GM19372 (cell line): ENCODE results near the gene TLE1.

Experiments used
- ATAC-seq: cut with Tn5 transposase; IDR thresholded peaks from one replicate; pipeline ENCODE4 v1.9.1; 2021; ENCODE audit warnings: mild to moderate bottlenecking, low read depth, moderate library complexity; ENCODE audit not compliant: unreplicated experiment

TLE1 gene

DNA sequence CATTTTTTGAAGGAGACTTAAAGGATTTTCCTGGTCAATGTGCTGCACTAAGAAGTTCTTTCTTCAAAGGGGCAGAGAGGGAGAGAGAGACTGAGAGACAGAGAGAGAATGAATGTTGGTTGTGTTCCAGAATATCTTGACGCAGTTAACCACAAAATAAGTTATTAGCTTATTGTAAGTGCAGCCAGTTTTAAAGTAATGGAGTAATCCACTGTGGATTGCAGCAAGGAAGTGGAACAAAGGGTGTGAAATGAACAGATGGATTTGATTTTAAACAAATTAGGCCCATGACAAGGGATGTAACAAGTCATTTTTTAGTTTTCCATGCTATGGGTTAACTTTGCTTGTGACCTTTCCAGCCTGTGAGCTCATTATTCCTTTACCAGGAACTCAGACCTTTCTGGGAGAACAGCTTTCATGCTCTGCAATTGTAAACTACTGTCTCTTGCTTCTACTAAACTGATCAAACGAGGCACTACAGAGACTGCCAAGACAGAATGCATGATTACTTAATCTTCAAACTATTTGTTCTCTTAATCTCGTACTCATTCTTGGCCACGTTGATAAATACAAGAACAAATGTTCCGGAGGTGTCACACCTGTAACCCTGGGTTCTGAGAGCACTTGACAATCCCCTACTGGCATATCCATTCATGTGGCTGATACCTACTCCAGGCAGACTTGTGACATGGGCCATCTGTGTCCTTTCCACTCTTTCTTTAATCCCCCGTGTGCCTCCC is 131.1 kb downstream of the TLE1 start:
- no peak for ATAC-seq

DNA sequence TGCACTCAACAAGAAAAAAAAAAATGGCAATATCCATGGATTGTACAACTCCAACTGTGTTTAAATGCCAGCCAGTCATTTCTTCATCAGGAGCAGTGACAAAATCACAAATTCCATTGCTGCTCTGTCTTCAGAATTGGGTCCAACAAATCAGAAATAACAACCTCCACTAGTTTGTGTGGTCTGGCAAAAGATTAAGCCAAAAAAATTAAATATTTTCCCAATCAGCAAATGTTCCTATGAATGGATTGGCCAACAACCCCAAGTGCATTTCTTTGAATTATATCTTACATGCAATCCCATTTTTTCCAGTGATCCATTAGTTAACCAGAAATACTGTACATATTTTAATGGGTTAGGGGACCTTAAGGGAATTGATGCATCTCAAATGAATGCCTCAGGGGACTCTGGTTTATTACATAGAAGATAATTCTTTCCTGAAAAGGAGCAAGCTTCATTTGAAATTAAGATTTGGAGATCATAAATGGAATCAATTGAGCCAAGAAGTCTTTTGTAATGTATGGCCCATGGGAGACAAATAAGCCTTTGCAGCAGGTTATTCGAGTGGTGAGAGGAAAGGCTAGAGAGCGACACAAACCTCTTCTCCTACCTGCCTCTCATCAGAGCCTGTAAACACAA is 131.8 kb downstream of the TLE1 start:
- no peak for ATAC-seq

DNA sequence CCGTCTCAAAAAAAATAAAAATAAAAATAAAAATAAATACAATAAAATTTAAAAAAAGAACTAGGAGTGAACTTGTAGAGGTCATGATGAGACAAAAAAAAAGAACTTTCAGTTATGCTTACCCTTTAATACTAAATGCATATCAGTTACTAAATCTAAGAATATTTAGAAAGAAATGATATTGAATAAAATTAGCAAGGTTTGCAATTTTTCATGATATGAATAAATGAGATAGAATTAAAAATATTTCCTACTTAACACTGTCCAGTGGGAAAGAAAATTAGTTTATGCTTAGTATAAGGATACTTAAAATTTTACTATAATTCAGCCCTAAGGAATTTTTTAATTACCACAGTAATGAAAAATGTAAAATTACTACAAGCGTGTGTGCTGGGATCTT is 132.4 kb downstream of the TLE1 start:
- ATAC-seq = no peak

DNA sequence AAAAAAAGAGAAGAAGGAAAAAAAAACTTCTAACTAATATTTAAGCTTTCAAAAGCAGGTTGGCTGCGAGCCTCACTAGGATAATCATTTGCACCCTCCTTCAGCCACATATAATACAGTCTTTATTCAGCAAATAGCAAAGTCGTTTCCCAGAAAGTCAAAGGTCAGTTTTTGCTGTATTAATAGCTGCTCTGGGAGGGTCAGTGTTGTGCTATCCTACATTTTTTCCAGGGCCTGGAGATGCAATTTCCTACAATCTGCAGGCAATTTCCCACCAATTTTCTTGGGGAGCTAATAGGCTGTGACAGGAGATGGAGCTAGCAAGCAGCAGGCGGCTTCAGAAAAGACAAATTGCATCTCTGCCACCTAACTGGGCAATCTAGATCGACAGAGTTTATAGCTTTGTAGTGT is 136.8 kb downstream of the TLE1 start:
- no peak for ATAC-seq

DNA sequence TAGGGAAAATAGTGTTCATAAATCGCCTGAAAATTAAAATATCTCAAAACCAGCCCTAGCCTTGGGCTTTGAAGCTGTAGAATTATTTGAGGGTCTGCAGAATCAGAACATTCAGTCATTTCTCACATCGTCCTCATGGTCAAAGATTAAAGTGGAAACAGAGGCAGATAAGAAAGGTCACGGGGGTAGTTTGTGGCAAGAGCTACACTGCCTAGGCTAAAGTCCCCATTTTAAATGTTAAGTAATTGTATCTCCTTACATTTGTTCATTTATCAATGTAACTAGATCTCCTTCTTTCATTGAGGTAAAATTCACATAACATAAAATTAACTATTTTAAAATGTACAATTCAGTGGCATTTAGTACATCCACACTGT is 139.2 kb downstream of the TLE1 start:
- no peak for ATAC-seq

DNA sequence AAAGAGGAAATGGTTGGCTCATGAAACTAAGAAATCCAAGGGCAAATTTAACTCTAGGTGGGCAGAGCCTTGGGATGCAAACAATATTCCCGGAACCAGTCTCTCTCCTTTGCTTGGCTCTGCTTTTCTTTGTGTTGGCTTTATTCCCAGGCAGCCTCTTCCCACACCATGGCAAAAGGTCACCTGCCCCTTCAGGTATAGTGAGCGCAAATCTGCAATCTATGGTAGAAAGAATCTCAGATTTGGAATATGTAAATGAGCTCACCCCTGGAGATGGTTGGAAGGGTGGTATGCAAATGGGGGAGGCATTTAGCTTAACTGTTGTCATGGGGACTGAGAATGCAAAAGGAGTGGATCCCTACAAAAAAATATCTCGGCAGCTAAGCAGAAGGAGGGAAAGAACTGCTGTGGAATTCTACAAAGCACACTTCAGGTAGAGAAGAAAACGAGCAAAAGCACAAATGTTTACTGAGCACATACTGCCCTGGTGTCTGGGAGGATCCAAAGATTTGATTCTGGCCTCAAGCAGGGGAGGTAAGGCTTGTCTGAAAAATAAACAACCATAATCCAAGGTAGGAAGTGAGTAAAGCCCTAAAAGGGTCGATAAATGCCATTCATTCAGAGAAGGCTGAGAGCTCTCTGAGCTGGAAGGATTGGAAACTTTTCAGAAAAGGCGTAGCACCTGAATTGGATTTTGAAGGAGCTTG is 139.7 kb downstream of the TLE1 start:
- ATAC-seq = no peak

DNA sequence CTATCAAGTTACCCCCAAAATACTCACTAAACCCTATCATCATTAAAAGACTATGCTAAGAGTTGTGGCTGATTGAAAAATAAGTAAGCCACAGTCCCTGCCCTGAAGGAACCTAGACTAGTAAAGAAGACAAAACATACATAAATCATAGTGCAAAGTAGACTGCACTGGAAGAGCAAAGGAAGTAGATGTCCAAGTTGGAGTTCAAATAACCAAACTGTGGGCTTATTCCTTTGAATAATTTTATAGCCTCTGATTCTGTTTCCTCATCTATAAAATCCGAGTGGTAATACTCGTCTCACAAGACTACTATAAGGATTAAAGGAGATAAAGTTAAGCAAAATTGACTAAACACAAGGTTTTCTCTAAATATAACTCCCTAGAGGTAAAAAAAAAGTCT is 140.4 kb downstream of the TLE1 start:
- no peak for ATAC-seq

DNA sequence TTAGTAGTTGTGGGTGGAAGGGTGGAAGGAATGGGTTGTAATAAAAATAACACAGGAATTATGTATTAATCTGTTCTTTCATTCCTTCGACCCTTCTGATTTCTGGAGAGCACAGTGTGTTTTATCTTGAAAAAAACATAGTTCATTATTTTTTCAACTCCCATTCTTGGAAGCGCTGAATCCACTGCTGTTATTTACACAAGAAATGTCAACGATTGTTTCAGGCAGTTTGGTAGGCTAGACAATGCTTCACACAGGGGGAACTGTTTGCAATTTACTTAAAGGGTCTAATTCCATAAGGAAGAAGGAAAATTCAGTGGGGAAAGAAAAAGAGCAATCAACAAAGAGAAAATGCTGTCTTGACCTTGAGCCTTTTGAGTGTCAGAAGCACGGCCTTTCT is 142.9 kb downstream of the TLE1 start:
- no peak for ATAC-seq

DNA sequence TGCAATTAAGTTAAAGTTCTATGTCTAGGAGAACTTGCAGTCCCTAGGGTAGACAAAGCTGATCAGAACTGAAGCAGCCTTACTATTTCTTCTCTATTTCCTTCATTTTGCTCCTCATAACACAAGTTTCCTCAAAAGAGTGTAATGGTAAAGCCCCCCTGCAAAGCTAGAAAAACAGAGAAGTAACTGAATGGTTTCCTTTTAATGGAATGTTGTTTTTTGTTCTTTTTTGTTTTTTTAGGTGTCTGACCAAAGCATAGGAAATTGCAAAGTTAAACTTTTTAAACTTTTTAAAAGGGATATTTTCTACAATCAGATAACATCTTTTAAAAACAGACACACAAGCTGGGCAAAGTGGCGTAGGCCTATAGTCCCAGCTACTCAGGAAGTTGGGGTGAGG is 145.7 kb downstream of the TLE1 start:
- no peak for ATAC-seq

DNA sequence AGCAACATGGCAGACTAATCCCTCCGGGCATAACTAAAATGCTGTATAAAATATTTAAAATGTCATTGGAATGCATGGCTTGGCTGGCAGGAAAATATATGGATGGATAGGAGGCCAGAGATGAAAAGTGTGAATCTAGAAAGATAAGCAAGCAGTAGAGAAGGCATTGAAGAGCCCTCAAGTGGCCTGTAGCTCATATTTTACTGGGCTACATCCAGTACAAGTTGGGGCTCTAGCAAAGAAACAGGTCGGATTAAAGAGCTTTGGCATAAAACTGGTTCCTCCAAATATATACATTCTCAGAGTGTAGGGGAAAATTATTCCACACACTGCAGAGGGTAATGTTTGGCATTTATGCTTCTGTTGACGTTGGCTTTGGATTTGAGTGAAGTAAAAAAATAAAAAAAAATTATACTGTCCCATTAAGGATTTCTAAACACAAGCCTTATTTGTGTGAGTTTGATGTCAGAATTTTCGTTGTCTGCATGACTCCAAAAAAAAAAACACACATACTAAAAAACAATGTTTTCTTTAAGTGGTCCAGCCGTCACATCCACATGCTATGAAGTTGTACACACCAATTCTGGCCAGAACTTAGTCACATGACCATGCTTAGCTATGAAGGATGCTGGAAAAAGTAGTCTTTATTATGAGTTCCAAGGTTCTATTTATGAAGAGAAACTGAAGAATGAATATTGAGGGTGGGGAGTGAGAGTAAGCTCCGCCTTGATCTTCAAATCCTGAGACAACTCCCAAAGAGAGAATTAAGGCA is 147.0 kb downstream of the TLE1 start:
- ATAC-seq = no peak

DNA sequence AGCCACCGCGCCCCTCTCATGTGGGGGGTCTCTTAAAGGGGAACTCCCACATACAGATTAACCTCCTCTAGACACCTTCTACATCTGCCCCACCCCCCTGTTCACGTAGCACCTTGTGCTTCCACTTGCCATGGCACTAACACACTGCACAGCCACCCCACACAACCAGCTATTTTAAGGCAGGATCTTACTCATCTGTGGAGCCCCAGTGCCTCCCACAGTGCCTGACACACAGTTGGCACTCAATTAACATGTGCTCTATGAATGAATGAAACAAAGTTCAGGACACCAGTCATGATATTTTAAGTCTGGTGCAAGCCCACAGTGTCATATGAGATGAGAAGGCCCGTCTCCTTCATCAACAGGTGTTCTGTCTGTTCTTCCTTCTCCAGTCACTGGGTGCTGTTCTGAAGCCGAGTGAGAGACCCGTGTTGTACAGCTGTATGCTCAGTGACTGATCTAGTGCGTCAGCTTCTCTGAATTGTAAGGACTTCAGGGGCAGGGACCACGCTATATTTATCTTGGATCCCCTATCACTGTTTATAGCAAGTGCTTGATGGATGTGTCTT is 149.1 kb downstream of the TLE1 start:
- ATAC-seq = no peak

DNA sequence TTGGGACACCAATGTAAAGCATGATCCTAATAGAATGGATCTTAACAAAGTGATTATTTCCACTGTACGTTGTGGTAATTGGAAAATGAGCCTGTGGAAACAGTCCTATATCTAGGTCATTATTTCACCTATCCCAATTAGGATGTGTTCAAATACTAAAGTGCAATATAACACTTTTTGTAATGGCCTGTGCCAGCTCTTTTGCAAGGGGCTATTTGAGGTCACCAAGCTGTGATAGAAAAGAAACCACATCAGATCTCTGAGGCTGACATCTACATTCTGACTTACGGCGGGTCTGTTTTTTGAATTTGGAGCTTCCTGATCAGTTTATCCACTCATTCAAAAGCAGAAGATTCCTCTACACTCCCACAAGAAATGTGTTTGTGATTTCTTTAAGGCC is 150.0 kb downstream of the TLE1 start:
- no peak for ATAC-seq

DNA sequence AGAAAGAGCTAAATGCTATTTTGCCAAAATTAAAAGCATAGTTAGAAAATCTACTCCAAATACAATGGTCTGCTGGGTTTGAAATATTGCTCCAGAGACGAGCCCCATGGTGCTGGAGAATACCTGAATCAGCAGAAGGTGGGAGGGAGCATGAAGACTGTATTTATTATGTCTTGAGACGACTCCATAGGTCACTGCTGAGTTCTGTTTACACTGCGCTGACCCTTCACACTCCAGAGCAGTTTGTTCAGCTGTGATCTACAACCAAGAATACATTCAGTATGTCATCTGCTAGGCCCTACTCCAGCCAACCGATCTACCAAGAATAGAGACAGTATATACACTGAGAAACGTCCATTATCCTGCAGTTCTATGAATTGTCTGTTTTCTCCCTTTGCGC is 150.5 kb downstream of the TLE1 start:
- ATAC-seq = no peak

DNA sequence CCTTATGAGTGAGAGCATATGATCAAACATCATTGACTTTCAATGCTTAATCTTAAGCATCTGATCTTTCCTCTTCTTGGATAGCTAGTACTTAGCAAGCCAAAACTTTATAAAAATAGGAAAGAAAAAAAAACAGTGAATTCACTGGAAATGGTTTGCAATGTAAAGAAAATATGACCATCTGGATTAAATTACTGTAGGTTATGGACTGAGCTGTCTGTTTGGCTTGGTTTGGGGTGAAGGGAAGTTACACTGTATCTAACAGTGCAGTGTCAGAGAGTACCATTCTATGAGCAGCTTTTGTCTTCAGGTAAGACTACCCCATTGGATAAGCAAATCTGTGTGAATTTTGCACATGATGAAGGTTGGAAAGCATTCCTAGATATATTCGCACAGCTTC is 151.4 kb downstream of the TLE1 start:
- no peak for ATAC-seq

DNA sequence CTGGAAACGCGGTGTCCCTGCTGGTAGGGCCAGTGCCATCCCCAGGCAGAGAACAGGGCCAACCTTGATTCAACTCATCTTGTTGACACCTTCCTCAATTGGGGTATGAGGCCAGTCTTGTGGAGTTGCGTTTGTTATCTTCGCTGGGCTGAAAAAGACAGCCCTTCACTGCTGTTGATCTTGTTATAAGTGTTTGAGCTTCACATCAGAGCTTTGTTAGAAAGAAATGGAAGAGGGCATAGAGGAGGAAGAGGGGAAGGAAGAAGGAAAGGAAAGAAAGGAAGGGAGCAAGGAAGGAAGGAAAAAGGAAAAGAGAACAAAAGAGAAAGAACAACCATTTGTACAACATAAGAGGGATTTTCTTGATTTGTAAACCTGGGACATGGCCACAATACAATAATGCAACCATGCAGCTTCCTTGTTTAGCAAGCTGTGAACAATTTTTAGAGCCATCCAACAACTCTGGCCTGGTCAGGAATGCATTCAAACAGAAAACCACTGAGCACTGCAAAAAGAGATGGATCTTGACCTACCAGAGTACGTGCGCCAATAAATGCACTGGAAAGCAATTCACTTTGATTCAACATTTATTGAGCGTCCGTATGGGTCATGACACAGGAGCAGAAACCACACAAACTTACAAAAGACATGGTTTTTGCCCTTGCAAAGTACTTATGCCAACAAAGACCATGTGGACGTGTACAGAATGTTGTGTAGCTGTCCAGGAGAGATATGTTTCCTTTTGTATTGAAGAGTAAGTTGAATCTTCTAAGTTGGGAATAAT is 152.9 kb downstream of the TLE1 start:
- no peak for ATAC-seq

DNA sequence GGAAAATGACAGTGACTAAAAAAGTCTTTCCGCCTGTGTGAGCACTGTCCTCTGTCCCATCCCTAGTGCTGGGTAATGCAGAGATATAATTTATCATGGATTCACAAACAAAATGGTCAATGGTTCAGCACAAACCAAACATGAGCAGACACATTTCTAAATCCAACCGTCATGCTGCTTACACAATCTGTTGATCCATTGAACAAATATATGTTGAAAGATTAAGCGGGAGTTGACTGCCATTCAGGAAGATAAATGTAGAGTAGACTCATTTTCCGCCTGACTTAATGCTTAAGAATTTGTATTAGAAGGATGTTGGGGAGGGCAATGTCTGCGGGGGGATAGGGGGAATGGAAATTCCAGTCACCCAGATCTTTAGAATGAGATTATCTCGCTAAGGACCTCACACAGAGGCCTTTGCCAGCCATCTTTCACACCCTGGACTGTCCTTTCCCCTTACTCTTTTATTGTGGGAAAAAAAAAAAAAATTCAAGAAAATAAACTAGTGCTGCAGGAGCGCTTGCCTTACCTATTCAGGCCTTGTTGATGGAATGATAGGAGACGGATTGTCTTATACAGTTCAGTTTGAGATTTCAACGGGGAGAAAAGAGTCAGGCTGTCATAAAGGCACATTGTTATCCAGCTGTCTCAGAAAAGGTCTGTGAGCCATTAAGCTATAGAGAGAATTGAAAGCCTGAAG is 153.7 kb downstream of the TLE1 start:
- ATAC-seq = no peak

DNA sequence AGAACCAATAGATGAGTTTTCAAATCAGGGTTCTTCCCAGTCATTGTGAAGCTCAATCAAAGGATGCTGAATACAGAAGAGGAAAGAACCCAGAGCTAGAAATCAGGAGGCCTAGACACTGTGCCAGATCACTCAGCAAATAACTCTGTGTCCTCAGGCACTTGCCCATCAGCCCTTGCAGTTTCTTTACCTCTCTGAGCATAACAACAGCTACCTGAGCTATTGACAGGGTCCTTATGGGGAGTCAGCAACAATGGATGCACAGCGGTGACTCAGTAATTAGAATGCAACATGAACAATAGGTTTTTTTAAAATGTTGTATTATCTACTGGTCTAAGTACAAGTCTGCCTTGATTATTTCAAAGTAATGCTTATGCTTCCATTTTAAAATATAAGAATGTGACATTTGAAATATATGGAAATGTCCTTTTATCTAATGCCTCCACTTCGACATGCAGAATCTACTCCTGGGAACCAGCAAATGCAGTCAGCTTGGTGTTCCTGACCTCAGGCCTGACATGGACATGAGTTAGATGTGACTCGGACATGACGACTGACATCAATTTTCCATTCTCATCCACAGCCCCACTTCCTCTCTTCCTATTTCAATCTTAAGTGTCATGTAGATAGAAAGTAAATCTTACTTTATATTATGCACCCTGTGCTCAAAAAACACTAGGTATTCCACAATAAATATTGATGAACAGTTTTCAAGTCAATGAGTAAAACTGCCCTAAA is 155.0 kb downstream of the TLE1 start:
- no peak for ATAC-seq
